Muscle layer of colon (tissue), 2 donors: ENCODE results near the gene YIF1B.
"Not testable (repeated sequence)": the region's sequence is repeated elsewhere in the genome, so short reads cannot be mapped to it uniquely, and the experiment has no call there.

Source experiments
- H3K27ac ChIP-seq: one replicate; pipeline ENCODE4 v1.7.0; 2013; ENCODE audit warnings: low read depth, mild to moderate bottlenecking, low read length, moderate library complexity
- H3K27me3 ChIP-seq, 2 donors: one replicate each; pipeline ENCODE4 v1.7.0; 2013; ENCODE audit warnings: low read length in 2 of 2, mild to moderate bottlenecking in 2 of 2; ENCODE audit not compliant: insufficient read depth in 2 of 2, control insufficient read depth in 1 of 2
- H3K36me3 ChIP-seq: one replicate; pipeline ENCODE4 v1.7.0; 2013; ENCODE audit warnings: mild to moderate bottlenecking, low read length; ENCODE audit not compliant: insufficient read depth
- H3K4me1 ChIP-seq: one replicate; pipeline ENCODE4 v1.7.0; 2013; ENCODE audit warnings: mild to moderate bottlenecking, low read length; ENCODE audit not compliant: insufficient read depth
- H3K4me3 ChIP-seq, 2 donors: one replicate each; pipeline ENCODE4 v1.7.0; 2013; ENCODE audit warnings: low read length in 2 of 2, low read depth in 1 of 2, mild to moderate bottlenecking in 1 of 2, moderate library complexity in 1 of 2
- H3K9ac ChIP-seq: one replicate; pipeline ENCODE4 v1.7.0; 2013; ENCODE audit warnings: low read length
- H3K9me3 ChIP-seq: one replicate; pipeline ENCODE4 v1.7.0; 2013; ENCODE audit warnings: mild to moderate bottlenecking, low read length
- donor health status: abdominal sarcoma.
- donor health status: Adenocarcinoma of cecum.

The YIF1B gene

DNA sequence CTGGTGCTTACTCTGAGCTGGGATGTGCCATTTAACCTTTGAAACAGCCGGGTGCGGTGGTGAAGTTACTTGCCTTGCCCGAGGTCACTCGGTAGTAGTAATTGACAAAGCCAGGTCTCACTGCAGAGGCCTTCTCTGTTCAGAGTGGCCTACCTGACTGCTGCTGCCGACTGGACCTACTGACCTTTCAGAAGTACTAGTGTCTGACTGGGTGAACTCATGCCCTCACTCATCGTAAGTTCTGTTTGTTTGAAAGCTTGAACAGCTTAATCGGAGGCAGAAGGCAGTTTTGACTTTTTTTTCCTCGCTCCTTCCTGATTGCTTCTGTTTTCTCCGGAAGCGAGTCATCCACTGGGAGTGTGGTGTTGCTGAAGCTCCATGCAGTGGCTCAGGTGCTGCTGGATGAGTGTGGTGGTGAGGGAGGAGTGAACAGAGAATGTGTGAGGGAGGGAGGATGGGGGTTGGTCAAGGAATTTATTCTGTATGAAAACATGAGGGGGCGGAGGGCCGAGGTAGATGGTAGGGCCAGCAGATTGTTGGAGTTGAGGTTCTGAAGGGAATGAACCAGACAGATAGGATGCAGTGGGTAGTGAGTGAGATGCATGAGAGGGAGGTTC, 48.7 kb downstream of the YIF1B start:
- no peak overlapping the region for H3K4me3 ChIP-seq
- H3K36me3 ChIP-seq: no peaks in the 10 kb centered on the region
- H3K9me3 ChIP-seq: no peaks in the 10 kb centered on the region
- peaks cover 16% of the 10 kb centered on the region for H3K4me1 ChIP-seq
- H3K27me3 ChIP-seq: peaks cover 0 to 11% of the 10 kb centered on the region in 2 donors
- peak overlapping the region; percentile 54 for H3K27ac ChIP-seq
- no peak overlapping the region for H3K9ac ChIP-seq

DNA sequence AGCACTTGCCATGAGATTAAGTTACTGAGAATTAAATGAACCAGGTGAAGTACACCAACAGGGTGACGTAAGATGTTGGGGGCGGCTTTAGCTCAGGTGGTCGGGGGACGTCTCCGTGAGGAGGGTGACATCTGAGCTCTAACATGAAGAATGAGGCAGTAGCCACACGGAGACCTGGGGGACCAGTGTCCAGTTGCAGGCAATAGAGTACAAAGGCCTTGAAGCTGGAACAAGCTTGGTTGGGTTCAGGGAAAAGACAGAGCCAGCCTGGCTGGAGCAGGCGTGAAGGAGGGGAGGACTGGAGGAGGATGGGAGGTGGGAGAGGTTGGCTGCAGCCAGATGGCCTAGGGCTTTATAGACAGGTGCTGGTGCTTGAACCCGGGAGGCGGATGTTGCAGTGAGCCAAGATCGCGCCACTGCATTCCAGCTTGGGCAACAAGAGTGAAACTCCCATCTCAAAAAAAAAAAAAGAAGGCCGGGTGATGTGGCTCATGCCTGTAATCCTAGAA, 49.8 kb downstream of the YIF1B start:
- Histone ChIP-seq H3K27me3 (peaks cover 0 to 11% of the 10 kb centered on the region in 2 donors), H3K4me3 (no peak overlapping the region), H3K27ac (peak overlapping the region; percentile 85), H3K9me3 (no peaks in the 10 kb centered on the region), H3K9ac (no peak overlapping the region), H3K36me3 (no peaks in the 10 kb centered on the region), H3K4me1 (peaks cover 16% of the 10 kb centered on the region)

DNA sequence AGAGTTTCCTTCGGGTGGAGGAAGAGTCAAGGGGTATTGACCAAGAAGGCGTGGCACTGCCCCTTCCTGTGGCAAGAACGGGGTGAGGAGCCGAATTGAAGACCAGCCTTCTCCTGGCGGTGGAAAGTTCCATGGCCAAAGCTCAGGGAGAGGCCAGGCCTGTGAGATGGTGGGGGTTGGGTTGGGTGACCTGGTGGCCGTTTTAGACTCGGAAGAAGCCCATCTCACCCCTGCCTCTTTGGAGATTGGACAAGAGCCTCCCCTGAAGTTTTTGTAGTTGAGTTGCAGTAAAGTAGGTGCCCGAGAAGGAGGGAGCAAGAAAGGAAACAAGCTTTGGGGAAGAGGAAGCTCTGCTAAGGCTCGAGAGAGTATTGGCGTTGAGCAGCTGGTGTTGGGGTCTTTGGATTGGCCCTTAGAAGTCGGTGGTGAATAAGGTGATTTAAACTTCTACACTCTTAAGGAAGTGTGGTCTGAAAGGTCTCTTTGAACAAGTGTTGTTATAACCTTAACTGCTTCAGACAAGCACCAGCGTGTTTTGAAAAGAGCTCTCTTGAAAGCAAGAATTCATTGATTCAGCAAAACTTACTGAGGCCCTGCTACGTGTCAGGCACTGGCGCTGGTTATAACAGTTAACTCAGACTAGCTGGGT, 50.4 kb downstream of the YIF1B start:
- peaks cover 0 to 11% of the 10 kb centered on the region in 2 donors for H3K27me3 ChIP-seq
- no peaks in the 10 kb centered on the region for H3K9me3 ChIP-seq
- peaks cover 16% of the 10 kb centered on the region for H3K4me1 ChIP-seq
- H3K36me3 ChIP-seq: no peaks in the 10 kb centered on the region
- peak overlapping the region in 1 of 2 donors; percentile 50 for H3K4me3 ChIP-seq
- H3K27ac ChIP-seq: peak overlapping the region; percentile 85
- H3K9ac ChIP-seq: no peak overlapping the region

DNA sequence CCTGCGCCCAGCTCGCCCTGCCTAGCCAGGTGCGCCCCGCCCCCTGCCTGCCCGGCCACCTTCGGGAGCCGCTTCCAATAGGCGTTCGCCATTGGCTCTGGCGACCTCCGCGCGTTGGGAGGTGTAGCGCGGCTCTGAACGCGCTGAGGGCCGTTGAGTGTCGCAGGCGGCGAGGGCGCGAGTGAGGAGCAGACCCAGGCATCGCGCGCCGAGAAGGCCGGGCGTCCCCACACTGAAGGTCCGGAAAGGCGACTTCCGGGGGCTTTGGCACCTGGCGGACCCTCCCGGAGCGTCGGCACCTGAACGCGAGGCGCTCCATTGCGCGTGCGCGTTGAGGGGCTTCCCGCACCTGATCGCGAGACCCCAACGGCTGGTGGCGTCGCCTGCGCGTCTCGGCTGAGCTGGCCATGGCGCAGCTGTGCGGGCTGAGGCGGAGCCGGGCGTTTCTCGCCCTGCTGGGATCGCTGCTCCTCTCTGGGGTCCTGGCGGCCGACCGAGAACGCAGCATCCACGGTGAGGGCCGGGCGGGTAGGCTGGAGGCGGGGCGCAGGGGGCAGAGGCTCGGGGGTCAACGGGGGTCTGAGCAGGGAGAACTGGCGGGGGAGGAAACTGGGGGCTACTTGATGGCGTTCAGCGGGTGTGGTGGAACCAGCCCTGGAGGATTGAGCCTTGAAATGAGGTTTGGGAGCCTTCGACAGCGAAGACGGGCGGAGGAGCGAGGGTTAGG, 51.1 kb downstream of the YIF1B start, which contains the start of gene SPINT2:
Gene SPINT2 (plus strand): TSS at position 88 of the 727 bp plus-strand sequence. CDS start 320 bp downstream, at position 408.
- H3K4me3 ChIP-seq: peak within 1 kb of the TSS; percentile 50 to 80
- no peaks in the 10 kb centered on the region for H3K9me3 ChIP-seq
- peaks cover 0 to 11% of the 10 kb centered on the region in 2 donors for H3K27me3 ChIP-seq
- no peaks in the 10 kb centered on the region for H3K36me3 ChIP-seq
- H3K9ac ChIP-seq: no peak within 1 kb of the TSS
- peaks cover 16% of the 10 kb centered on the region for H3K4me1 ChIP-seq
- peak within 1 kb of the TSS; percentile 85 for H3K27ac ChIP-seq

DNA sequence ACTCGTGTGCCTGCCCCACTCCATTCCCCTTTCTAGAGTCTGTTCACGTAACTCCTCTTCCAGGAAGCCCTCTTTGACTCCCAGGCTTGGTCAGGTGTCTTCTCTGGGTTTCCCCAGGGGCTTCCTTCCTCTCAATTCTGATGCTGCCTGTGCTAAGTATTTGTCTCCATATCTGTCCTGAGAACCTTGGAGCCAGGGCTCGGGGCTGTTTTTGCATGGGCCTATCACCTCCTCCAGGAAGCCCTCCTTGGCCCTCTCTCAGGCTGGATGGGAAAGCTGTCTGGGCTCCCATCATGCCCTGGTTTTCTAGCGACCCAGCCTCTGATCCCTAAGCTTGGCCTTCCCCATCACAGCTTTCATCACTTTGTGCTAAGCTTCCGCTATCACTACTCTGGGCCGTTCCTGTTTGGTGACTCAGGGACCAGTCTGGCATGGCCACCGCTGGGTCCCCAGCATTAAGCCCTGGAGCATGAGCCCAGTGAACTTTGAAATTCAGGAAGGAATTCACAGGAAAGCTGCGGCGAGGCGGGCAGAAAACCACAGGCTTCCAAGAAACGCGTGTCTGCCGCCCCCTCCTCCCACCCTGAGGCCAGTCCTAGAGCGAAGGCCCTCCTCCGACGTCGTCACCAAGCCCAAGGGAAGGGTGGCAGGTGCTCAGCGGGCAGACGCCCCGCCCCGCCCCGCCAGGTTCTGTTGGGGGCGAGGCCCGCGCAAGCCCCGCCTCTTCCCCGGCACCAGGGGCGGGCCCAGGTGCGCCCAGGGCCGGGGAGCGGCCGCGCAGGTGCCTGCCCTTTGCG, 51.9 kb downstream of the YIF1B start:
- peaks cover 0 to 11% of the 10 kb centered on the region in 2 donors for H3K27me3 ChIP-seq
- H3K27ac ChIP-seq: peak overlapping the region; percentile 85
- peak overlapping the region; percentile 50 to 80 for H3K4me3 ChIP-seq
- peaks cover 16% of the 10 kb centered on the region for H3K4me1 ChIP-seq
- no peak overlapping the region for H3K9ac ChIP-seq
- H3K9me3 ChIP-seq: no peaks in the 10 kb centered on the region
- no peaks in the 10 kb centered on the region for H3K36me3 ChIP-seq

DNA sequence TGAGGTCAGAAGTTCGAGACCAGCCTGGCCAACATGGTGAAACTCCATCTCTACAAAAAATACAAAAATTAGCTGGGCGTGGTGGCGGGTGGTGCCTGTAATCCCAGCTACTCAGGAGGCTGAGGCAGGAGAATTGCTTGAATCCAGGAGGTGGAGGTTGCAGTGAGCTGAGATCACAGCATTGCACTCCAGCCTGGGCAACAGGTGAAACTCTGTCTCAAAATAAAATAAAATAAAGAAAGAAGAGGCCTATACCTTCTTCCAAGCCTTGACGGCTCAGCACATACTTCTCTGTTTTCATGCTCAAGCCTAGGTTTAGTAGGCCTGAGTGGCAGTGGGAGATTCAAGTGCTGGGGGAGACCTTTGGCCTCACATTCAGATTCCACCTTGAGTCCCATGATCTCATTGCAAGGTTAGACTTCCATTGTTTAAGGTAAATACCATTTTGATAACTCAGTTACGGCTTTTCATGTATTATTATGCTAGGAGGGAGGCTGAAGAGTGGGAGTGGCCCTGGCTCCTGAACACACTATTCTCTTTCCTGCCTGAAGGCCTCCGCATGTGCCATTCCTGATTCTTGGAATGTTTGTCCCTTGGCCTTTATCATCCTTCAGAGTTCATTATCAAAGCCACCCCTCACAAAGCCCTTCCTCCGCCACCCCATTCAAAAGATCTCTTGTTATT, 53.0 kb downstream of the YIF1B start:
- Histone ChIP-seq H3K36me3 (no peaks in the 10 kb centered on the region), H3K4me1 (peaks cover 16% of the 10 kb centered on the region), H3K4me3 (no peak overlapping the region), H3K9ac (no peak overlapping the region), H3K27ac (no peak overlapping the region), H3K27me3 (peaks cover 0 to 11% of the 10 kb centered on the region in 2 donors), H3K9me3 (no peaks in the 10 kb centered on the region)

DNA sequence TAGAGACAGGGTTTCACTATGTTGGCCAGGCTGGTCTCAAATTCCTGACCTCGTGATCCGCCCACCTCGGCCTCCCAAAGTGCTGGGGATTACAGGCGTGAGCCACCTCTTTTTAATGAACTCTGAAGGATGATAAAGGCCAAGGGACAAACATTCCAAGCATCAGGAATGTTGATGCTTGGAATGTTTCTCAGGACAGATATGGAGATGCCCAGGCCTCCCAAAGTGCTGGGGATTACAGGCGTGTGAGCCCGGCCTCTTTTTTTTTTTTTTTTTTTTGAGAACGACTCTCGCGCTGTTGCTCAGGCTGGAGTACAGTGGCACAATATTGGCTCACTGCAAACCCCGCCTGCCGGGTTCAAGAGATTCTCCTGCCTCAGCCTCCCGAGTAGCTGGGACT, 53.8 kb downstream of the YIF1B start:
- H3K4me3 ChIP-seq, H3K9ac ChIP-seq, H3K9me3 ChIP-seq, H3K27ac ChIP-seq, H3K36me3 ChIP-seq: not testable (repeated sequence)
- Histone ChIP-seq H3K4me1 (peaks cover 12% of the 10 kb centered on the region), H3K27me3 (peaks cover 0 to 11% of the 10 kb centered on the region in 2 donors)

DNA sequence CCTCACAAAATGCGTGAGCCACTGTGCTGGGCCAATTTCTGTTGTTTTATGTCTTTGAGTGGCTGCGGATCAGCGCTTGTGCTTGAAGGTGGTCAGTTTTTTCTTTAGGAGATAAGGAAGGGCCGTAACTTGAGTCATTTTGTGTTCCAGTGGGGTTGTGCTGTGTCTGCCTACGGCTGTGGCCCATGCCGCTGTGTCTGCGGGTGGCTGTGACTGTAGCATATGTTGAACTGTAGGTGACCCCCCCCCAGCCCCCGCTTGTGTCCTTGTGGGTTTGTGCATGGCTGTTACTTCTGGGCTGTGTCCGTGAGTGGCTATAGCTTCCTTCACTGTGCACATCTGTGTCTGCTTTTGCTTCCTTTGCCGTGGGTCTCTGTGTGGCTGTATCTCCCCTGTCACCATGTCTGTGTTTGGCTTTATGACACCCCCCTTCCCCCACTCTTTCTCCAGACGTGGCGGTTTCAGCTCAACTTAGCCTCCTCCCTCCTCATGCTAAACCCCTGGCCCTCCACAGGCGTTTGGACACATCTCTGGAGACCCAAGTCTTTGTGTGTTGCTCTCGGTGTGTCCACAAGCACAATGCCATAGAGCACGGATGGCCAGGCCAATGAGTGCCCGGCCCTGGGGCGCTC, 60.2 kb downstream of the YIF1B start:
- H3K4me3 ChIP-seq: peak overlapping the region; percentile 77 to 85
- H3K4me1 ChIP-seq: peaks cover 29% of the 10 kb centered on the region
- H3K9ac ChIP-seq: peak overlapping the region; percentile 70
- no peaks in the 10 kb centered on the region for H3K9me3 ChIP-seq
- H3K27me3 ChIP-seq: peaks cover 0 to 9% of the 10 kb centered on the region in 2 donors
- no peaks in the 10 kb centered on the region for H3K36me3 ChIP-seq
- H3K27ac ChIP-seq: peak overlapping the region; percentile 95

DNA sequence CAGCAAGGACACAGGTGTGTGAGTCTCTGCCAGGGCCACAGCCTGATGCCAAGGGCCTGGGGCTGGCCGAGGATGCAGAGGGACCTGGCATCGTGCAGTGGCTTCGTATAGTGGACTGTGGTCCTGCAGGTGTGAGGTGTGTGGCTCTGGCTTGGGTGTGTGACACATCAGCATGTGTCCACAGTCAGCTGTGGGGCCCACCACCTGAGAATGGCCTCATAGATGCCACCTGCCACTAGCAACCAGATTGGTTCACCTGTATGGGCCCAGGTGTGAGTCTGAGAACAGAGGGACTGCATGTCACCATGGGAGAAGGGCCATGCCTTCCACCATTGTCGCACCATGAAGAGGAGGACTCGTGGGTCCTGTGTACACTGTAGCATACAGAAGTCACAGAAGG, 62.0 kb downstream of the YIF1B start:
- Histone ChIP-seq H3K4me3 (peak overlapping the region; percentile 77 to 85), H3K36me3 (no peaks in the 10 kb centered on the region), H3K9me3 (no peaks in the 10 kb centered on the region), H3K9ac (peak overlapping the region; percentile 92), H3K27me3 (peaks cover 0 to 9% of the 10 kb centered on the region in 2 donors), H3K27ac (peak overlapping the region; percentile 95), H3K4me1 (peaks cover 33% of the 10 kb centered on the region)
